H9 (cell line): ENCODE measurements around the gene HDAC6. TPM values are rescaled to one million over a fixed set of nuclear protein-coding genes. Genes with fewer than 3 reads are reported as not detected.
A peak's percentile ranks its signal among the peaks of the same experiment; 100 is the strongest.

Experiments
- DNase-seq: peaks from one replicate; pipeline ENCODE4 v3.0.0-alpha.2; 2017
- H2AFZ ChIP-seq: one replicate; pipeline ENCODE4 v1.6.1; 2013; ENCODE audit warnings: mild to moderate bottlenecking, low read length, control low read depth, moderate library complexity
- H2AK5ac ChIP-seq: 2 replicates; pipeline ENCODE4 v1.6.1; 2013; ENCODE audit warnings: low read length, control low read depth, mixed read lengths; ENCODE audit not compliant: insufficient read length
- H2BK120ac ChIP-seq: one replicate; pipeline ENCODE4 v1.6.1; 2013; ENCODE audit warnings: low read depth, mild to moderate bottlenecking, low read length, control low read depth, inconsistent platforms; ENCODE audit not compliant: poor library complexity, severe bottlenecking
- H2BK12ac ChIP-seq: 2 replicates; pipeline ENCODE4 v1.6.1; 2013; ENCODE audit warnings: low read length, control low read depth, mixed read lengths, low read depth; ENCODE audit not compliant: insufficient read length
- H2BK15ac ChIP-seq: 2 replicates; pipeline ENCODE4 v1.6.1; 2013; ENCODE audit warnings: low read depth, low read length, control low read depth
- H2BK20ac ChIP-seq: one replicate; pipeline ENCODE4 v1.6.1; 2013; ENCODE audit warnings: low read depth, mild to moderate bottlenecking, low read length, control low read depth, inconsistent platforms; ENCODE audit not compliant: poor library complexity, severe bottlenecking
- H2BK5ac ChIP-seq: 2 replicates; pipeline ENCODE4 v1.6.1; 2013; ENCODE audit warnings: low read length, control low read depth, mixed read lengths; ENCODE audit not compliant: insufficient read length
- H3K14ac ChIP-seq: 2 replicates; pipeline ENCODE4 v1.6.1; 2013; ENCODE audit warnings: low read length, control low read depth; ENCODE audit not compliant: insufficient read depth
- H3K18ac ChIP-seq: 2 replicates; pipeline ENCODE4 v1.6.1; 2013; ENCODE audit warnings: low read depth, mild to moderate bottlenecking, mixed read lengths, low read length, control low read depth; ENCODE audit not compliant: insufficient read length
- H3K23ac ChIP-seq: 2 replicates; pipeline ENCODE4 v1.6.1; 2013; ENCODE audit warnings: low read length, control low read depth, mixed read lengths, low read depth; ENCODE audit not compliant: insufficient read length
- H3K23me2 ChIP-seq: 2 replicates; pipeline ENCODE4 v1.6.1; 2013; ENCODE audit warnings: low read depth, mild to moderate bottlenecking, mixed read lengths, low read length, control low read depth; ENCODE audit not compliant: insufficient read length, poor library complexity, severe bottlenecking
- H3K27ac ChIP-seq: 2 replicates; pipeline ENCODE4 v1.5.1; 2013; ENCODE audit warnings: low read length, control low read depth, mixed read lengths, low read depth; ENCODE audit not compliant: insufficient read length
- H3K27me3 ChIP-seq: 2 replicates; pipeline ENCODE4 v1.6.1; 2013; ENCODE audit warnings: low read length, control low read depth, inconsistent platforms; ENCODE audit not compliant: insufficient read depth
- H3K4ac ChIP-seq: 2 replicates; pipeline ENCODE4 v1.6.1; 2013; ENCODE audit warnings: low read depth, mild to moderate bottlenecking, control low read depth, inconsistent platforms, low read length, moderate library complexity
- H3K4me1 ChIP-seq: 2 replicates; pipeline ENCODE4 v1.6.1; 2013; ENCODE audit warnings: low read length, control low read depth, inconsistent platforms; ENCODE audit not compliant: insufficient read depth
- H3K4me2 ChIP-seq: 2 replicates; pipeline ENCODE4 v1.6.1; 2013; ENCODE audit warnings: low read length, control low read depth, mixed read lengths; ENCODE audit not compliant: insufficient read length, insufficient read depth
- H3K56ac ChIP-seq: 2 replicates; pipeline ENCODE4 v1.6.1; 2013; ENCODE audit warnings: low read depth, mild to moderate bottlenecking, mixed read lengths, low read length, control low read depth; ENCODE audit not compliant: insufficient read length
- H3K79me1 ChIP-seq: 2 replicates; pipeline ENCODE4 v1.6.1; 2013; ENCODE audit warnings: low read depth, mild to moderate bottlenecking, moderate library complexity, low read length, control low read depth, inconsistent platforms; ENCODE audit not compliant: insufficient read depth, poor library complexity, severe bottlenecking
- H3K79me2 ChIP-seq: 2 replicates; pipeline ENCODE4 v1.6.1; 2013; ENCODE audit warnings: low read length, control low read depth, inconsistent platforms; ENCODE audit not compliant: insufficient read depth
- H3K9ac ChIP-seq: 2 replicates; pipeline ENCODE4 v1.6.1; 2013; ENCODE audit warnings: low read length, control low read depth, mixed read lengths; ENCODE audit not compliant: insufficient read length; ENCODE audit errors: extremely low read depth
- H3K9me3 ChIP-seq: one replicate; pipeline ENCODE4 v1.6.1; 2013; ENCODE audit warnings: low read depth, low read length, inconsistent platforms; ENCODE audit not compliant: control insufficient read depth
- H3T11ph ChIP-seq: one replicate; pipeline ENCODE4 v1.6.1; 2013; ENCODE audit warnings: mild to moderate bottlenecking, low read length, control low read depth, inconsistent platforms
- H4K20me1 ChIP-seq: one replicate; pipeline ENCODE4 v1.6.1; 2013; ENCODE audit not compliant: control insufficient read depth, insufficient read length, insufficient read depth
- H4K5ac ChIP-seq: 2 replicates; pipeline ENCODE4 v1.6.1; 2013; ENCODE audit warnings: low read depth, mild to moderate bottlenecking, mixed read lengths, low read length, control low read depth; ENCODE audit not compliant: insufficient read length
- H4K8ac ChIP-seq: replicated peaks from 2 replicates; pipeline ENCODE4 v1.6.1; 2013; ENCODE audit warnings: low read length, control low read depth, mixed read lengths, low read depth; ENCODE audit not compliant: insufficient read length
- H4K91ac ChIP-seq: 2 replicates; pipeline ENCODE4 v1.6.1; 2013; ENCODE audit warnings: low read depth, mild to moderate bottlenecking, moderate library complexity, mixed read lengths, low read length, control low read depth; ENCODE audit not compliant: insufficient read length
- H3K27ac Mint-ChIP-seq, 3 experiments: 2 replicates in 2 of 3; 3 replicates in 1 of 3; pipeline ENCODE4 v1.8.0; 2020 to 2021; ENCODE audit warnings: mixed read lengths in 3 of 3, mild to moderate bottlenecking in 1 of 3, moderate library complexity in 1 of 3
- H3K27me3 Mint-ChIP-seq: 2 replicates; pipeline ENCODE4 v1.8.0; 2021; ENCODE audit warnings: low read depth, mild to moderate bottlenecking, moderate library complexity, mixed read lengths
- H3K36me3 Mint-ChIP-seq, 3 experiments: 2 replicates in 2 of 3; 3 replicates in 1 of 3; pipeline ENCODE4 v1.8.0; 2020 to 2021; ENCODE audit warnings: low read depth in 3 of 3, mixed read lengths in 3 of 3; ENCODE audit not compliant: insufficient read depth in 1 of 3
- H3K4me1 Mint-ChIP-seq, 2 experiments: 2 replicates each; pipeline ENCODE4 v1.8.0; 2020; ENCODE audit warnings: mixed read lengths in 2 of 2
- H3K4me3 Mint-ChIP-seq, 2 experiments: 2 replicates in 1 of 2; 3 replicates in 1 of 2; pipeline ENCODE4 v1.8.0; 2020 to 2021; ENCODE audit warnings: mild to moderate bottlenecking in 2 of 2, mixed read lengths in 2 of 2, moderate library complexity in 1 of 2
- H3K9me3 Mint-ChIP-seq, 2 experiments: 2 replicates in 1 of 2; 3 replicates in 1 of 2; pipeline ENCODE4 v1.8.0; 2020; ENCODE audit warnings: mild to moderate bottlenecking in 2 of 2, mixed read lengths in 2 of 2, moderate library complexity in 1 of 2
- CTCF ChIP-seq: fragments of 200-600 bp; sonication (generic); conservative IDR thresholded peaks from 3 replicates; pipeline ENCODE4 v1.8.0; 2021; ENCODE audit warnings: antibody characterized with exemption, mild to moderate bottlenecking
- WGBS: extraction: QIAGEN DNeasy Blood & Tissue Kit; methylation state at CpG from one replicate; pipeline ENCODE4 v1.1.7; 2013; ENCODE audit warnings: missing lambda C conversion rate, low lambda C conversion rate, mixed read lengths; ENCODE audit not compliant: insufficient read length; ENCODE audit errors: extremely low coverage; 5-methylcytosine and 5-hydroxymethylcytosine counted together
- total RNA-seq: library from RNA; stranded (reverse); gene quantifications from 2 replicates; pipeline ENCODE4 v1.2.1, GENCODE V29; 2021

HDAC6 gene
- total RNA-seq, 1 experiment from 2014 or later: 52.8 TPM

GRCh38 chrX:48802089-48802904 lies 430 bp downstream of the HDAC6 start:
- no peak overlapping the region for H2AFZ ChIP-seq
- peak; percentile 88 for DNase-seq
- peaks cover 3% of the 10 kb centered on the region for H3K23me2 ChIP-seq
- H2BK5ac ChIP-seq: no peak overlapping the region
- H2BK15ac ChIP-seq: no peak overlapping the region
- Mint-ChIP-seq H3K4me3 (peak overlapping the region; percentile 88 to 95), H3K4me1 (peaks cover 5 to 12% of the 10 kb centered on the region in 2 experiments), H3K27me3 (no peaks in the 10 kb centered on the region), H3K9me3 (peaks cover 74 to 76% of the 10 kb centered on the region in 2 experiments), H3K27ac (peak overlapping the region; percentile 99 to 100 (median 99)), H3K36me3 (peaks cover 23 to 39% (median 38%) of the 10 kb centered on the region in 3 experiments)
- H3K4me1 ChIP-seq: no peaks in the 10 kb centered on the region
- H4K20me1 ChIP-seq: no peaks in the 10 kb centered on the region
- H3T11ph ChIP-seq: no peak overlapping the region
- H3K27me3 ChIP-seq: no peaks in the 10 kb centered on the region
- H3K4ac ChIP-seq: no peak overlapping the region; the same call in 1 of the 2 replicates
- H3K9ac ChIP-seq: peak overlapping the region; percentile 86
- H3K14ac ChIP-seq: peak overlapping the region; percentile 76; the same call in 1 of the 2 replicates
- H3K23ac ChIP-seq: no peak overlapping the region
- peak overlapping the region; percentile 76 for H3K18ac ChIP-seq
- no CpG with 5 or more reads among the region's 40 CpGs for WGBS
- no peak overlapping the region for H2BK120ac ChIP-seq
- no peaks in the 10 kb centered on the region for H3K9me3 ChIP-seq
- no peak overlapping the region for H2AK5ac ChIP-seq
- no peak overlapping the region for H3K56ac ChIP-seq
- no peak overlapping the region for H4K8ac ChIP-seq
- no peak for TF ChIP-seq CTCF
- no peaks in the 10 kb centered on the region for H3K79me1 ChIP-seq
- H2BK20ac ChIP-seq: no peak overlapping the region
- no peaks in the 10 kb centered on the region for H3K79me2 ChIP-seq
- H2BK12ac ChIP-seq: peak overlapping the region; percentile 45
- H4K5ac ChIP-seq: no peak overlapping the region
- peak overlapping the region; percentile 60 for H3K4me2 ChIP-seq
- H4K91ac ChIP-seq: no peak overlapping the region
- H3K27ac ChIP-seq: peak overlapping the region; percentile 53
